GM23338 (cell line): ENCODE measurements around the gene ETNPPL.

ENCODE experiments used
- CTCF ChIP-seq, 2 experiments: fragments of 200-600 bp in 1 of 2; sonication (generic) in 1 of 2; conservative IDR thresholded peaks; 2 replicates each; pipeline versions ENCODE4 v1.5.1 to v1.6.1; 2016 to 2017; ENCODE audit warnings: antibody characterized with exemption in 2 of 2, low read depth in 2 of 2, mild to moderate bottlenecking in 2 of 2, moderate library complexity in 1 of 2
- POLR2AphosphoS5 ChIP-seq: IDR thresholded peaks from 2 replicates; pipeline ENCODE4 v1.6.1; 2016; ENCODE audit warnings: antibody characterized with exemption, low read depth

DNA sequence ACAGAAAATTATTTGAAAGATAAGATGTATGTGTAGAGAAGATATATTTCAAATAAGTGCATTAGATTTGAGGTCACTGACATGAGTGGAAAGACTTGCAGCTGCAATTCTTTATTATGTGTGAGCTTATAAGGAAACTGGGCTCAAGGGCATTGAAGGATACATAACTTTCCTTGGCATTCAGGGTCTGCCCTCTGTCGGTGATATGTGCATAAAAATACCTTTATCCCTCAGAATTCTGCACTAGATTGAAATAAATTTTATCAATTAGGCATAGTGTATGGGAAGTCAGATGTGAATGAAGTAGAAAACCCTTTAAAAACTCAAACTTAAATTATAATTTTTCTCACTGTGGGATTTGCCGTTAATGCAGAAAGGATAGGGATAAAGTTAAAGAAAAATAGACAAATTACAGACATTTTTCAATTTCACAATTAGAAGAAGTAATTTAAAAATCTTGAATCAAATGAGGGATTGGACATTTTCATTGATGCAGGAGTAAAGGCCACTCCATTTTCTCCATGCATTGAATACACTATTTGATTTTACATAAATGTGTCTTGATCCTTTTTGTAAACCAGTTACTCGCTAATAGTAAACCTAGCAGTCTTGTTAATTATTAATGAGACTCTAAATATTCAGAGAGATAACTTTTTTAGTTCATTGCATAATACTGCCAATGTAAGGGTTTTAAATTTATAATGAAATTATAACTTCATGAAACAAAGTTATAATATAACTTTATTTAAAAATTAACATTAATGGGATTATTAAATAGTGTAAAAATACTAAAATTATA lies 21.0 kb upstream of the ETNPPL start:
- TF ChIP-seq POLR2AphosphoS5 (no peak), CTCF (conservative IDR thresholded peaks at IDR 0.05; ENCODE audit: low read depth in 2 of 2) (peak; percentile 19 to 32; a peak in 3 of 4 replicates)
